Osteocyte (in vitro differentiated cells): ENCODE data around the gene MED23. TPM values are rescaled to one million over a fixed set of nuclear protein-coding genes. Genes with fewer than 3 reads are reported as not detected.

Experiments used
- DNase-seq: peaks from one replicate; pipeline ENCODE4 v3.0.0; 2021; ENCODE audit warnings: mixed read lengths; ENCODE audit not compliant: unreplicated experiment; ENCODE audit errors: extremely low spot score
- H3K27ac Mint-ChIP-seq: one replicate; pipeline ENCODE4 v1.8.0; 2021; ENCODE audit warnings: mild to moderate bottlenecking, mixed read lengths; ENCODE audit not compliant: unreplicated experiment
- H3K27me3 Mint-ChIP-seq: one replicate; pipeline ENCODE4 v1.8.0; 2021; ENCODE audit warnings: mixed read lengths; ENCODE audit not compliant: unreplicated experiment
- H3K36me3 Mint-ChIP-seq: one replicate; pipeline ENCODE4 v1.8.0; 2021; ENCODE audit warnings: mixed read lengths; ENCODE audit not compliant: unreplicated experiment
- H3K4me1 Mint-ChIP-seq: one replicate; pipeline ENCODE4 v1.8.0; 2021; ENCODE audit warnings: mixed read lengths; ENCODE audit not compliant: unreplicated experiment
- H3K4me3 Mint-ChIP-seq: one replicate; pipeline ENCODE4 v1.8.0; 2021; ENCODE audit warnings: mild to moderate bottlenecking, moderate library complexity, mixed read lengths; ENCODE audit not compliant: unreplicated experiment
- H3K9me3 Mint-ChIP-seq: one replicate; pipeline ENCODE4 v1.8.0; 2021; ENCODE audit warnings: mixed read lengths; ENCODE audit not compliant: unreplicated experiment
- total RNA-seq: library from RNA; stranded (reverse); gene quantifications from 2 replicates; pipeline ENCODE4 v1.2.1, GENCODE V29; 2021
- TF ChIP-seq, protein P1 (sequence below): fragments of 200-600 bp; sonication (generic); IDR thresholded peaks from 2 replicates; pipeline ENCODE4 v1.5.0; 2021; ENCODE audit warnings: antibody characterized with exemption, mild to moderate bottlenecking, moderate library complexity

The MED23 gene
- total RNA-seq, 1 donor from 2014 or later, result 33.3 TPM

DNA sequence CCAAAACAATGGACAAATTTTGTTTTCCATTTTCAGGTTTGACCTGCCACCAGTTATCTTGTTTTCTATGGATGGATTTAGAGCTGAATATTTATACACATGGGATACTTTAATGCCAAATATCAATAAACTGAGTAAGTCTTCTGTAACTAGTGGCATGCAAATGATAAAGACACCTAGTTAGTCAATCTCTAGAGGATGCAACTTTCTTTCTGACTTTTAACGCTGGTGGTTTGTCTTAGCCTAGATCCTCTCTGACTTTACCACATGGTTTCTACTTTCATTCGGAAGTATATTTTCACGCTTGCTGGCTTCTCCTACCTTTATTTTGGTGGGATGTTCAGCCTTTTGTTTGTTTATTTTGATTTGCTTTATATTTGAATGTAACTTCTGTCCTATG is 30.2 kb upstream of the MED23 start:
- H3K36me3 Mint-ChIP-seq, result no peaks in the 10 kb centered on the region

DNA sequence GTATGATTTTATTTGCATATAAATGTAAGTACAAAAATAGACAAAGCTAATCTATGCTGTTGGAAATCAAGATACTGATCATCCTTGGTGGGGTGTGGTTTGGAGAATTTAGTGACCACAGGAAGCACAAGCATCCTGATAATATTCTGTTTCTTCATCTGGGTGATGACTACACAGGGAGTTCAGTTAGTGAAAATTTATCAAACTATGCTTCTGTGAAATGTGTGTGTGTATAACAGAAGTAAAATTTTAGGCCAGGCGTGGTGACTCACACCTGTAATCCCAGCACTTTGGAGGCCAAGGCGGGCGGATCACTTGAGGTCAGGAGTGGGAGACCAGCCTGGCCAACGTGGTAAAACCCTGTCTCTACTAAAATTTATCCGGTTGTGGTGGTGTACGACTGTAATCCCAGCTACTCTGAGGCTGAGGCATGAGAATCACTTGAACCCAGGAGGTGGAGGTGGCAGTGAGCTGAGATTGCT is 29.6 kb upstream of the MED23 start:
- H3K4me3 Mint-ChIP-seq, result no peak overlapping the region
- TF ChIP-seq, protein P1, sequence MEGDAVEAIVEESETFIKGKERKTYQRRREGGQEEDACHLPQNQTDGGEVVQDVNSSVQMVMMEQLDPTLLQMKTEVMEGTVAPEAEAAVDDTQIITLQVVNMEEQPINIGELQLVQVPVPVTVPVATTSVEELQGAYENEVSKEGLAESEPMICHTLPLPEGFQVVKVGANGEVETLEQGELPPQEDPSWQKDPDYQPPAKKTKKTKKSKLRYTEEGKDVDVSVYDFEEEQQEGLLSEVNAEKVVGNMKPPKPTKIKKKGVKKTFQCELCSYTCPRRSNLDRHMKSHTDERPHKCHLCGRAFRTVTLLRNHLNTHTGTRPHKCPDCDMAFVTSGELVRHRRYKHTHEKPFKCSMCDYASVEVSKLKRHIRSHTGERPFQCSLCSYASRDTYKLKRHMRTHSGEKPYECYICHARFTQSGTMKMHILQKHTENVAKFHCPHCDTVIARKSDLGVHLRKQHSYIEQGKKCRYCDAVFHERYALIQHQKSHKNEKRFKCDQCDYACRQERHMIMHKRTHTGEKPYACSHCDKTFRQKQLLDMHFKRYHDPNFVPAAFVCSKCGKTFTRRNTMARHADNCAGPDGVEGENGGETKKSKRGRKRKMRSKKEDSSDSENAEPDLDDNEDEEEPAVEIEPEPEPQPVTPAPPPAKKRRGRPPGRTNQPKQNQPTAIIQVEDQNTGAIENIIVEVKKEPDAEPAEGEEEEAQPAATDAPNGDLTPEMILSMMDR, result no peak
- H3K36me3 Mint-ChIP-seq, result no peaks in the 10 kb centered on the region
- H3K4me1 Mint-ChIP-seq, result no peaks in the 10 kb centered on the region
- H3K27ac Mint-ChIP-seq, result no peak overlapping the region
- no peak for DNase-seq
- peaks cover 7% of the 10 kb centered on the region for H3K27me3 Mint-ChIP-seq
- no peaks in the 10 kb centered on the region for H3K9me3 Mint-ChIP-seq

More for the DNA sequence above, 30.2 kb upstream of the MED23 start:
- no peak overlapping the region for H3K27ac Mint-ChIP-seq
- no peaks in the 10 kb centered on the region for H3K9me3 Mint-ChIP-seq
- TF ChIP-seq, protein P1, result no peak
- DNase-seq, result no peak
- no peaks in the 10 kb centered on the region for H3K4me1 Mint-ChIP-seq
- H3K4me3 Mint-ChIP-seq, result no peak overlapping the region
- peaks cover 6% of the 10 kb centered on the region for H3K27me3 Mint-ChIP-seq

- DNase-seq, result no peak
- no peaks in the 10 kb centered on the region for H3K9me3 Mint-ChIP-seq
- H3K36me3 Mint-ChIP-seq, result no peaks in the 10 kb centered on the region
- TF ChIP-seq, protein P1, result no peak
- no peak overlapping the region for H3K4me3 Mint-ChIP-seq
- peaks cover 10% of the 10 kb centered on the region for H3K27me3 Mint-ChIP-seq
- no peaks in the 10 kb centered on the region for H3K4me1 Mint-ChIP-seq
- no peak overlapping the region for H3K27ac Mint-ChIP-seq
Measured at GRCh38 chr6:131657222-131657621, 29.2 kb upstream of the MED23 start.

GRCh38 chr6:131656667-131657066 is 28.6 kb upstream of the MED23 start:
- no peak for DNase-seq
- Mint-ChIP-seq H3K36me3 (no peaks in the 10 kb centered on the region), H3K27ac (no peak overlapping the region), H3K9me3 (no peaks in the 10 kb centered on the region), H3K27me3 (peaks cover 12% of the 10 kb centered on the region), H3K4me1 (no peaks in the 10 kb centered on the region), H3K4me3 (no peak overlapping the region)
- TF ChIP-seq, protein P1, result no peak

DNA sequence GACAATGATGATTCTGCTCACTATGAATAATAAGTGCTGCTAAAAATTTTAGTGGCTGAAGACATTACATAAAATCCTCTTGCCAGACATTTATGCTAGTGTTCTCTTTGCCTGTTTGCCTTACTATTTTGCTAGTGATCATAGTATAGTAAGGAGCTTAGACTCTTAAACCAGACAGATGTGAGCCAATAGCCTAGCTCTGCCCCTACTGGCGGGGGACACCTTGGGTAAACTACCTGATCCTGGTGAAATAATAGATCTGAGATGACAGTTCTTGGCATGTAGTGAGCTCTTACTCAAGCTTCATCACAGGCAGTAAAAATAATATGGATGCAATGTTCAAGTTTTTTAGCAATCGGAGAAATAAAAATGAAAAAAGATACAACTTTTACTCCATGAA is 27.9 kb upstream of the MED23 start:
- no peak overlapping the region for H3K27ac Mint-ChIP-seq
- H3K9me3 Mint-ChIP-seq, result no peaks in the 10 kb centered on the region
- H3K4me3 Mint-ChIP-seq, result no peak overlapping the region
- no peaks in the 10 kb centered on the region for H3K36me3 Mint-ChIP-seq
- TF ChIP-seq, protein P1, result no peak
- DNase-seq, result no peak
- H3K4me1 Mint-ChIP-seq, result no peaks in the 10 kb centered on the region
- peaks cover 16% of the 10 kb centered on the region for H3K27me3 Mint-ChIP-seq
